ENCODE results near the gene PDX1.

PDX1 gene

DNA sequence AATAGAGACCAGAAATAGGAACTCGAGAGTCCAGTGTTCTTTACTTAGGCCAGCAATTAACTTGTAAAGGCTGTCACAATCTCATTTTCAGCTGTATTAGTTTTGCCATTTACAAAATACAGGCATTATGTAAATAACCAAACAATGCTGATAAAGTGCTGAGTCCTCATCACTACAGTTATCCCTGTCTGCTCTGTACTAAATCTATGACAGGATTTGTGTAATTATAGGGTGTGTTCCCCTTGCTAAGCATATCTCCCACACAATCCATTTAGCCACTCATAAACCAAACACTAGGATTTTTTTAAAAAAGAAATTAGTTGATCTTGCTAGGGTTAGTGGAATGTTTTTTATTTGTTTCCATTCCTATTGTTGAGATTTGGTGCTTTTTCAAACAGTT is 23.2 kb downstream of the PDX1 start:
- H3K4me3 ChIP-seq (ENCODE audit: low read length) = no peak overlapping the region
- TF ChIP-seq, protein P1, sequence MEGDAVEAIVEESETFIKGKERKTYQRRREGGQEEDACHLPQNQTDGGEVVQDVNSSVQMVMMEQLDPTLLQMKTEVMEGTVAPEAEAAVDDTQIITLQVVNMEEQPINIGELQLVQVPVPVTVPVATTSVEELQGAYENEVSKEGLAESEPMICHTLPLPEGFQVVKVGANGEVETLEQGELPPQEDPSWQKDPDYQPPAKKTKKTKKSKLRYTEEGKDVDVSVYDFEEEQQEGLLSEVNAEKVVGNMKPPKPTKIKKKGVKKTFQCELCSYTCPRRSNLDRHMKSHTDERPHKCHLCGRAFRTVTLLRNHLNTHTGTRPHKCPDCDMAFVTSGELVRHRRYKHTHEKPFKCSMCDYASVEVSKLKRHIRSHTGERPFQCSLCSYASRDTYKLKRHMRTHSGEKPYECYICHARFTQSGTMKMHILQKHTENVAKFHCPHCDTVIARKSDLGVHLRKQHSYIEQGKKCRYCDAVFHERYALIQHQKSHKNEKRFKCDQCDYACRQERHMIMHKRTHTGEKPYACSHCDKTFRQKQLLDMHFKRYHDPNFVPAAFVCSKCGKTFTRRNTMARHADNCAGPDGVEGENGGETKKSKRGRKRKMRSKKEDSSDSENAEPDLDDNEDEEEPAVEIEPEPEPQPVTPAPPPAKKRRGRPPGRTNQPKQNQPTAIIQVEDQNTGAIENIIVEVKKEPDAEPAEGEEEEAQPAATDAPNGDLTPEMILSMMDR (conservative IDR thresholded peaks at IDR 0.05; ENCODE audit: low read depth, low read length) = no peak
- DNase-seq (ENCODE audit: low read depth) = no peak

DNA sequence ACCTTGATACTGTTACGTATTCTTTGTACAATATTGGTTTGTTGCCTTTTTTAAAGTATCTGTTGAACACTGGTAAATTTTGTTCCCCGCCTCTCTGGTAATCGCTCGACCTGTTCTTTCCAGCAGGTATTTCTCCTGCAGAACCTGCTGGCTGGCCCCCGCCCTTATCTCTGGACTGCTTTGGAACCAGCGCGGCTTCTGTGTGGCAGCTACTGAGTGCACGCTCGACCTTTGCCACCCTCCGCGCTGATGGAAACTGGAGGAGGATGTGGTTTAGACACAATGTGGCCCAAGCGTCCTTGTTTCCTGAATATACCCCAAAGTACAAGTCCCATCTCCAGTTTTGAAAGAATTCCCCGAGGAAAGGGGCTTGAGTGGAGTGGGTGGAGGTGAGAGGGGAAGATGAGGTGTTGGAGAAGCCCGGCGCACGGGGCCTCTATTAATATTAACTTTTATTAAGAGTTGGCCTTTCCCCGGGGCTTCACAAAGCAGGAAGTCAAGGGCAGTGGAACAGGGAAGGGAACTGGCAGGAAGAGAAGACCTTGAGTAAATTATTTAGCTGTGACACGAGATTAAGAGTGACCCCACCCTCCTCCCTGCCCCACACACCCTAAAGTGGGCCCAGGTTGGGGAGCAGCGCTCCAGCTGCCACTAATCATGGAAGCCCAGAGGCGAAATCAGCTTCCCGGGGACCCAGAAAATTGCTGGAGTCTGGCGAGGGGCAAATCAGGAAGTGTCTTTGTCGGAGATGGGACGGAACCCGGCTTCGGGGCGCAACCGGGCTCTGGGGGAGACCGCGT is 33.3 kb downstream of the PDX1 start:
- no peak overlapping the region for H3K4me3 ChIP-seq (ENCODE audit: low read length)
- TF ChIP-seq, protein P1 (conservative IDR thresholded peaks at IDR 0.05; ENCODE audit: low read depth, low read length) = no peak
- no peak for DNase-seq (ENCODE audit: low read depth)

DNA sequence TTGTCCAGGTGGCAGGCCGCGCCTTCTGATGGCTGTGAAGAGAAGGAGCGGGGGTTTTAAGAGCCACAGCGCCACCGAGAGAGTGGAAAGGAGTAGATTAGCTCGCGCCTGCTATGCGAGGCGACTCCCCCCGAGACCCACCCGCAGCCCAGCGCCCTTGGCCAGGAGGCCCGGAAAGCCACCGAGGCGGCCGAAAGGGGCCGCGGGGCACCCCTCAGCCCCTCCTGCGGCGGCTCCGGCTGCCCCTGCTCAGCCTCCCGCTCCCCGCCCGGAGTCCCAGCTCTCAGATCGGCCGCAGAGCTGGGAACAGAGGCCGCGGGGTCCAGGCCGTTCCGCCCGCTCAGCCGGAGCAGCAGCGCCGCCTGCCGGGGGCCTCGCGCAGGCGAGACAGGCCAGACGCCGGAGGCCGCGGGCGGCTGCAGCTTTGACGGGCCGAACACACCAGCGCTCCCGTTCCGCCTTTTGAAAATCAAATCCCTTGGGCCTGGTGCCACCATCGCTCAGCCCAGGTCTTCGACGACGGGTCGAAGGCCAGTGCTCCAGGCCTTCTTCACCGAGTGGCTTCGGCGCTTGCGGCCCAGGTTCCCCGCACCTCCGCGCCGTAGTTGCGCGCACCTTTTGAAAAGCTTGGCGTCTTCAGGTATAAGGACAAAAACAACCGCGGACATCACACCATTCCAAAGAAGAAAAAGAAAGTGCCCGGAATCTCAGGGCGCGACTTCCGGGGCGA is 34.0 kb downstream of the PDX1 start:
- TF ChIP-seq, protein P1 (conservative IDR thresholded peaks at IDR 0.05; ENCODE audit: low read depth, low read length) = peak; percentile 79
- peak overlapping the region; percentile 30 for H3K4me3 ChIP-seq (ENCODE audit: low read length)
- DNase-seq (ENCODE audit: low read depth) = peak; percentile 11

DNA sequence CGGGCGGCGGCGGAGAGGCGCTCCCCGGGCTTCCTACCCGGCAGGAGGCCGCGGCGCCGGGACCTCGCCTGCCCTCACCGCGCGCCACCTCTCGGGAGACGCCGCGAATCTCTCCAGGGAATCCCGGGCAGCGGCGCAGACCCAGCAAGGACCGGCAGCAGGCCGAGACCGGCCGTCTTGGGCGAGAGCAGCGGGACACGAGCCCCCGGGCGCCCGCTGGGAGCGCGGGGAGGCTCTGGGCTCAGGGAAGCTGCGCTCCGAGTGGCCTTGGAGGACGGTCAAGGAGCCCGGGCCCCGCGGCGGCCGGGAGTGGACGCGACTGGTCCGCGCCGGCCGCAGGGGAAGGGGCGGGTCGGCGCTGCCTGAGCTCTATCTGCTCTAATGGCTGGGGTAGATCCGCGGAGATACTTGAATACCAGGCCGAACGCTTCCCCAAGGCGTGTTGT is 34.6 kb downstream of the PDX1 start:
- no peak for DNase-seq (ENCODE audit: low read depth)
- TF ChIP-seq, protein P1 (conservative IDR thresholded peaks at IDR 0.05; ENCODE audit: low read depth, low read length) = no peak
- H3K4me3 ChIP-seq (ENCODE audit: low read length) = no peak overlapping the region

DNA sequence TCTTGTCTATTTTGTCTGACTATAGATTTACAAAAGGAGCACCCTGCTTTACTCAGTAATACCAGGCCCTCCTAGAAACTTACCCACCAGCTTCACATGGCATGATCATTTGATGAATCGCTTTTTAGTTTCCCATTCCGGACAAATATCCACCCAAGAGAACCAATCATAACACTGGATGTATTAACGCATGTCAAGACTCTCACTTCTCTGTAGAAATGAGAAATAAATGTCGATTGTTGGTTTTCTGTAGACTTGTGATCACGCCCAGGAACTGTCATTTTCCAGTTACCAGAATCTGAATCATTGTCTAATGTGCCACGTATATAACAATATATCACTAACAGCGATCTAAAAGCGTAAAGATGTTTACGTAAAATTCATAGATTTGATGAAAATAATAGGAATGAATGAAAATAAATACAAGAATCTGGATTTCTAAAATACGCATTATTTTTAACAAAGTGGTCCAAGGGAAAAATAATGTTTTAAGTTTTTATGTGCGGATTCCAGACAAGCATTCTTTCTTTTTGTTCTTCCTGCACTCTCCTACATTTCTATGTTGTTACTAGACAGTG is 35.3 kb downstream of the PDX1 start:
- DNase-seq (ENCODE audit: low read depth) = no peak
- H3K4me3 ChIP-seq (ENCODE audit: low read length) = no peak overlapping the region
- TF ChIP-seq, protein P1 (conservative IDR thresholded peaks at IDR 0.05; ENCODE audit: low read depth, low read length) = no peak

DNA sequence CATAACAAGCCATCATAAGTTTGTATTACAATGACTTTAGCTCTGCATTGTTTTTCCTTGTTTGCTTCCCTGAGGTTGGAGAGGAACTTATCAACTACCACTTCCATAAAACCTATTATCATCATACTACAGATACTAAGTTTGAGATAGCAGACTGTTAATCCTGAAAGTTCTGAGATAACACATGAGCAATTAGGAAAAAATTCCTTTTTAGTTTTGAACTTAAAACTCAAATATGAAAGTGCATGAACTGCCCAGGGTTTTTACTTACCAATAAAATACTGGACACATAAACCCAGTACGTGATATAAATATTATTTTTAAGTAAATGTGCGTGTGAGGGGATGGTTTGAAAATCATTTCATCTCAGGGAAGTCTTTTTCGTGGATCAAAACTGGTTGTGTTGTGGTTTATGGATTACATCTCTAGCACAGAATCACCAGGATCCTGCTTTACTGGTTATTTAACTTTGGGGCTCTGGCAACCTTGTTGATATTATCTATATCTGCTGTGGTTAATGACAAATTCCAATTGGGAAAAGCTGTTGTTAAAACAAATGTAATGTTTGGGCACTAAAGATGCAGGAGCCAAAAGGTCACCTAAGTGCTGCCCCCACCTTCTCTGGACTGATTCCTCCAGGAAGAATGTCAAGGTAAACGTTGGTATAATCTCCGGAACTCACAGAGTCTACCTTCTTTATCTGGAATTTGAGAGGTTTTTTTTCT is 36.9 kb downstream of the PDX1 start:
- no peak for DNase-seq (ENCODE audit: low read depth)
- H3K4me3 ChIP-seq (ENCODE audit: low read length) = no peak overlapping the region
- TF ChIP-seq, protein P1 (conservative IDR thresholded peaks at IDR 0.05; ENCODE audit: low read depth, low read length) = no peak
